Measurements from ENCODE around the gene ANO1.

The ANO1 gene

GRCh38 chr11:70131606-70132190 lies 53.6 kb downstream of the ANO1 start:
- Histone ChIP-seq H3K4me1 (ENCODE audit: control insufficient read depth in 1 of 2, insufficient read depth in 2 of 2, low read length in 2 of 2) (no peaks in the 10 kb centered on the region), H2BK12ac (ENCODE audit: low read length) (no peak overlapping the region), H4K91ac (ENCODE audit: low read depth, low read length) (no peak overlapping the region), H3K27me3 (ENCODE audit: insufficient read depth, low read length) (no peaks in the 10 kb centered on the region), H3K27ac (ENCODE audit: low read depth, low read length) (no peak overlapping the region), H3K14ac (ENCODE audit: low read length) (no peak overlapping the region), H2AFZ (ENCODE audit: insufficient read depth, low read length, poor library complexity) (no peak overlapping the region), H2BK120ac (ENCODE audit: insufficient read depth, low read length, poor library complexity) (no peak overlapping the region), H2BK5ac (ENCODE audit: low read depth, low read length, poor library complexity) (no peak overlapping the region), H3K36me3 (ENCODE audit: control insufficient read depth in 1 of 2, insufficient read depth in 2 of 2, low read length in 2 of 2) (no peaks in the 10 kb centered on the region), H3K4me3 (ENCODE audit: low read depth, low read length) (no peak overlapping the region), H4K8ac (ENCODE audit: low read depth, low read length) (no peak overlapping the region), H2AK5ac (ENCODE audit: low read length) (no peak overlapping the region), H3K79me2 (ENCODE audit: control insufficient read depth, insufficient read depth, low read length, poor library complexity) (no peaks in the 10 kb centered on the region), H3K23ac (ENCODE audit: low read length) (no peak overlapping the region), H4K12ac (ENCODE audit: low read depth, low read length) (no peak overlapping the region), H3K9me3 (ENCODE audit: insufficient read depth, low read depth, low read length) (no peaks in the 10 kb centered on the region), H3K4me2 (ENCODE audit: low read length) (no peak overlapping the region), H3K4ac (ENCODE audit: low read depth, low read length) (no peak overlapping the region), H3K9ac (ENCODE audit: low read length) (no peak overlapping the region), H3K79me1 (ENCODE audit: low read length) (no peaks in the 10 kb centered on the region), H3K18ac (ENCODE audit: low read length) (no peak overlapping the region)
- DNase-seq, result no peak
- WGBS (ENCODE audit: extremely low coverage, insufficient coverage, insufficient read length), result no CpG with 5 or more reads among the region's 19 CpGs

DNA sequence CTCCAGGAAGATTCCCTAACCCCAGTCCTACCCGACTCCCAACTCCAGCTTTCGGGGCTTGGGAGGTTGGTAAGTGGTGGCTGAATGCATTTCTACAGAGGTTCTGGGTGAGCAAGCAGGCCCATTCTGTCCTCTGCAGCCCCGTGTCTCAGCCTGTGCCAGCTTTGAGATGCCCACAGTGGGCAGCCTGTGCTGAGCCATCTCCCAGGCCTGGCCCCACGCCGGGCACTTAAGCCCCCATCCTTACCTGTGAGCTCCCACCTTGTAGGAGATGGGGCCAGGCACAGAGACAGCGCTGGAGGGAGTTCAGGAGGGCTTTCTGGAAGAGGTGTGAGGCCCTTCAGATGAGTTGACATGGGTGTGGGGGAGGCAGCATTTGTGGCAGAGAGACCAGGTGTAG lies 54.5 kb downstream of the ANO1 start:
- Histone ChIP-seq H2BK12ac (ENCODE audit: low read length) (no peak overlapping the region), H3K4me3 (ENCODE audit: low read depth, low read length) (no peak overlapping the region), H3K18ac (ENCODE audit: low read length) (no peak overlapping the region), H2BK120ac (ENCODE audit: insufficient read depth, low read length, poor library complexity) (no peak overlapping the region), H3K79me1 (ENCODE audit: low read length) (no peaks in the 10 kb centered on the region), H3K27me3 (ENCODE audit: insufficient read depth, low read length) (no peaks in the 10 kb centered on the region), H3K4me1 (ENCODE audit: control insufficient read depth in 1 of 2, insufficient read depth in 2 of 2, low read length in 2 of 2) (no peaks in the 10 kb centered on the region), H4K91ac (ENCODE audit: low read depth, low read length) (no peak overlapping the region), H3K4ac (ENCODE audit: low read depth, low read length) (no peak overlapping the region), H2AK5ac (ENCODE audit: low read length) (no peak overlapping the region), H3K27ac (ENCODE audit: low read depth, low read length) (no peak overlapping the region), H4K12ac (ENCODE audit: low read depth, low read length) (no peak overlapping the region), H3K14ac (ENCODE audit: low read length) (no peak overlapping the region), H4K8ac (ENCODE audit: low read depth, low read length) (no peak overlapping the region), H3K79me2 (ENCODE audit: control insufficient read depth, insufficient read depth, low read length, poor library complexity) (no peaks in the 10 kb centered on the region), H2AFZ (ENCODE audit: insufficient read depth, low read length, poor library complexity) (no peak overlapping the region), H3K9ac (ENCODE audit: low read length) (no peak overlapping the region), H3K9me3 (ENCODE audit: insufficient read depth, low read depth, low read length) (no peaks in the 10 kb centered on the region), H3K23ac (ENCODE audit: low read length) (no peak overlapping the region), H3K36me3 (ENCODE audit: control insufficient read depth in 1 of 2, insufficient read depth in 2 of 2, low read length in 2 of 2) (no peaks in the 10 kb centered on the region), H2BK5ac (ENCODE audit: low read depth, low read length, poor library complexity) (no peak overlapping the region), H3K4me2 (ENCODE audit: low read length) (no peak overlapping the region)
- DNase-seq, result no peak
- WGBS (ENCODE audit: extremely low coverage, insufficient coverage, insufficient read length), result no CpG with 5 or more reads among the region's 6 CpGs

DNA sequence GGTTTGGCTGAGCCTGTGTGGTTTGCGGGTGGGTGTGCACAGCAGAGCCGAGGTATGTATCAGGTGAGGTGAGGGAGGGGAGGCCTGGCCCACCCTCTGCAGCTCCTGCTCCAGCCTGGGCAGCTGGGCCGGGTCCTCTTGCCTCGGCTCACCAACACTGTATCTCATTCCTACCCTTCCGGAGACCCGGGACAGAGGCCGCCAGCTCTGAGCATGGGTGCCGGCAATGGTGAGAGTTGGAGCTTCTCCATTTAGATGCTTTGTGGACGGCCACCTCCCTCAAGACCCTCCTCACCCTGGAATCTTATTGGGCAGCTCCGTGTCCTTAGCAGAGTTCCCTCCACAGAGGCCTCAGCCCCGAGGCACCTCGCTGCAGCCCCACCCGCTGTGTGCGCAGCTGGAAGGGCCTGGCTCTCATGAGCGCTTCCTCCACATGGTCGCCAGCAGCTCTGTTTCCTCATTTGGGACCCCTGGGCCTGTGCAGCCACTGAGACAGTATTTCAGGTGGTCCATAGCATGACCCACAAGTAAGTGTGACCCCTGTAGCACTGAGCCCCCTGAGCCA lies 55.7 kb downstream of the ANO1 start:
- no peak overlapping the region for H4K91ac ChIP-seq (ENCODE audit: low read depth, low read length)

DNA sequence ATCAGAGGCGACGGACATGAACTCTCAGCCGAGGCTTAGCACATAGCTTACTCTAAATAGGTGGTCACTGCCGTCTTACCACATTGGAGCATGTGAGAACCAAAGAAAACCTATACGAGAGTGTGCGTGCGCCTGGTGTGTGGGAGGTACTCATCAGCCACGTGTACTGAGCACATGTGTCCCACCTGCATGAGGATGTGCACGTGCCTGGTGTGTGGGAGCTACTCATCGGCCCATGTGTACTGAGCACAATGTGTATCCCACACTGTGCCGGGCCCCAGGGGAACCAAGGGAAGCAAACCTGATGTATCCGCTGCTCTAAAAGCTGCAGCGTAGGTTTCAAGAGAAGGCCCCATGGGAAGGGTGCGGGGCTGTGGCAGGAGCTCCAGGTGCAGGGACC lies 56.4 kb downstream of the ANO1 start:
- H3K9ac ChIP-seq (ENCODE audit: low read length), result no peak overlapping the region
- no peak overlapping the region for H4K12ac ChIP-seq (ENCODE audit: low read depth, low read length)
- H4K8ac ChIP-seq (ENCODE audit: low read depth, low read length), result no peak overlapping the region
- no peak overlapping the region for H3K27ac ChIP-seq (ENCODE audit: low read depth, low read length)
- no peak overlapping the region for H2AK5ac ChIP-seq (ENCODE audit: low read length)
- H3K23ac ChIP-seq (ENCODE audit: low read length), result no peak overlapping the region
- no peak overlapping the region for H4K91ac ChIP-seq (ENCODE audit: low read depth, low read length)
- no peak overlapping the region for H2AFZ ChIP-seq (ENCODE audit: insufficient read depth, low read length, poor library complexity)
- H3K79me2 ChIP-seq (ENCODE audit: control insufficient read depth, insufficient read depth, low read length, poor library complexity), result no peaks in the 10 kb centered on the region
- H2BK120ac ChIP-seq (ENCODE audit: insufficient read depth, low read length, poor library complexity), result no peak overlapping the region
- no peak overlapping the region for H3K4me2 ChIP-seq (ENCODE audit: low read length)
- H3K27me3 ChIP-seq (ENCODE audit: insufficient read depth, low read length), result no peaks in the 10 kb centered on the region
- no peak overlapping the region for H3K4ac ChIP-seq (ENCODE audit: low read depth, low read length)
- no peak overlapping the region for H2BK5ac ChIP-seq (ENCODE audit: low read depth, low read length, poor library complexity)
- no peaks in the 10 kb centered on the region for H3K79me1 ChIP-seq (ENCODE audit: low read length)
- H3K14ac ChIP-seq (ENCODE audit: low read length), result no peak overlapping the region
- H3K18ac ChIP-seq (ENCODE audit: low read length), result no peak overlapping the region
- peak overlapping the region; percentile 15 for H3K4me3 ChIP-seq (ENCODE audit: low read depth, low read length)
- no peaks in the 10 kb centered on the region for H3K4me1 ChIP-seq (ENCODE audit: control insufficient read depth in 1 of 2, insufficient read depth in 2 of 2, low read length in 2 of 2)
- no peaks in the 10 kb centered on the region for H3K36me3 ChIP-seq (ENCODE audit: control insufficient read depth in 1 of 2, insufficient read depth in 2 of 2, low read length in 2 of 2)
- DNase-seq, result no peak
- H2BK12ac ChIP-seq (ENCODE audit: low read length), result no peak overlapping the region
- WGBS (ENCODE audit: extremely low coverage, insufficient coverage, insufficient read length), result no CpG with 5 or more reads among the region's 14 CpGs
- no peaks in the 10 kb centered on the region for H3K9me3 ChIP-seq (ENCODE audit: insufficient read depth, low read depth, low read length)

More for the DNA sequence above, 55.7 kb downstream of the ANO1 start:
- Histone ChIP-seq H3K79me1 (ENCODE audit: low read length) (no peaks in the 10 kb centered on the region), H3K4ac (ENCODE audit: low read depth, low read length) (no peak overlapping the region), H3K36me3 (ENCODE audit: control insufficient read depth in 1 of 2, insufficient read depth in 2 of 2, low read length in 2 of 2) (no peaks in the 10 kb centered on the region), H3K27me3 (ENCODE audit: insufficient read depth, low read length) (no peaks in the 10 kb centered on the region), H3K14ac (ENCODE audit: low read length) (no peak overlapping the region), H2AFZ (ENCODE audit: insufficient read depth, low read length, poor library complexity) (no peak overlapping the region), H3K9ac (ENCODE audit: low read length) (no peak overlapping the region), H2AK5ac (ENCODE audit: low read length) (no peak overlapping the region), H3K18ac (ENCODE audit: low read length) (no peak overlapping the region), H3K4me1 (ENCODE audit: control insufficient read depth in 1 of 2, insufficient read depth in 2 of 2, low read length in 2 of 2) (no peaks in the 10 kb centered on the region), H2BK5ac (ENCODE audit: low read depth, low read length, poor library complexity) (no peak overlapping the region), H2BK120ac (ENCODE audit: insufficient read depth, low read length, poor library complexity) (no peak overlapping the region), H3K79me2 (ENCODE audit: control insufficient read depth, insufficient read depth, low read length, poor library complexity) (no peaks in the 10 kb centered on the region), H4K8ac (ENCODE audit: low read depth, low read length) (no peak overlapping the region), H3K23ac (ENCODE audit: low read length) (no peak overlapping the region), H3K4me3 (ENCODE audit: low read depth, low read length) (no peak overlapping the region), H3K9me3 (ENCODE audit: insufficient read depth, low read depth, low read length) (no peaks in the 10 kb centered on the region), H3K27ac (ENCODE audit: low read depth, low read length) (no peak overlapping the region), H4K12ac (ENCODE audit: low read depth, low read length) (no peak overlapping the region), H3K4me2 (ENCODE audit: low read length) (no peak overlapping the region), H2BK12ac (ENCODE audit: low read length) (no peak overlapping the region)
- WGBS (ENCODE audit: extremely low coverage, insufficient coverage, insufficient read length), result no CpG with 5 or more reads among the region's 16 CpGs
- no peak for DNase-seq

All from trophoblast cell (in vitro differentiated cells and primary cell).